GM23338 (cell line): ENCODE data around the gene PITX1. TPM values are rescaled to one million over a fixed set of nuclear protein-coding genes. Genes with fewer than 3 reads are reported as not detected.

Source experiments
- ATAC-seq: fragments of 200-7000 bp; cut with Tn5 transposase; 3 replicates; pipeline ENCODE4 v1.9.1; 2020
- DNase-seq: peaks from one replicate; pipeline ENCODE4 v3.0.0-alpha.2; 2015; ENCODE audit warnings: low spot score
- H2AFZ ChIP-seq: fragments of 200-600 bp; sonication (generic); 2 replicates; pipeline ENCODE4 v1.8.0; 2016; ENCODE audit warnings: antibody characterized with exemption, mild to moderate bottlenecking, moderate library complexity
- H3F3A ChIP-seq: fragments of 200-600 bp; sonication (generic); replicated peaks from 2 replicates; pipeline ENCODE4 v1.8.0; 2017; ENCODE audit warnings: antibody characterized with exemption, mixed run types, low read depth
- H3K27ac ChIP-seq: fragments of 200-600 bp; sonication (generic); 2 replicates; pipeline ENCODE4 v1.6.1; 2016; ENCODE audit warnings: low read depth
- H3K27me3 ChIP-seq: fragments of 200-600 bp; sonication (generic); 2 replicates; pipeline ENCODE4 v1.8.0; 2016; ENCODE audit warnings: mild to moderate bottlenecking, mixed run types, moderate library complexity; ENCODE audit not compliant: insufficient read depth
- H3K36me3 ChIP-seq: fragments of 200-600 bp; sonication (generic); 2 replicates; pipeline ENCODE4 v1.8.0; 2016; ENCODE audit warnings: mild to moderate bottlenecking; ENCODE audit not compliant: insufficient read depth
- H3K4me1 ChIP-seq: fragments of 200-600 bp; sonication (generic); 2 replicates; pipeline ENCODE4 v1.8.0; 2016; ENCODE audit warnings: mild to moderate bottlenecking, moderate library complexity; ENCODE audit not compliant: insufficient read depth
- H3K4me2 ChIP-seq: fragments of 200-600 bp; sonication (generic); 2 replicates; pipeline ENCODE4 v1.7.1; 2017; ENCODE audit warnings: mixed run types
- H3K4me3 ChIP-seq: fragments of 200-600 bp; sonication (generic); 2 replicates; pipeline ENCODE4 v1.6.1; 2016; ENCODE audit warnings: mixed run types
- H3K79me2 ChIP-seq: fragments of 200-600 bp; sonication (generic); replicated peaks from 2 replicates; pipeline ENCODE4 v1.8.0; 2017; ENCODE audit warnings: mild to moderate bottlenecking; ENCODE audit not compliant: insufficient read depth
- H3K9me2 ChIP-seq: fragments of 200-600 bp; sonication (generic); 2 replicates; pipeline ENCODE4 v1.8.0; 2017; ENCODE audit not compliant: insufficient read depth
- H4K20me1 ChIP-seq: fragments of 200-600 bp; sonication (generic); replicated peaks from 2 replicates; pipeline ENCODE4 v1.8.0; 2017; ENCODE audit warnings: mild to moderate bottlenecking; ENCODE audit not compliant: insufficient read depth
- H3K27ac Mint-ChIP-seq: 2 replicates; pipeline ENCODE4 v1.8.0; 2020; ENCODE audit warnings: inconsistent platforms, mild to moderate bottlenecking, moderate library complexity, mixed read lengths
- H3K27me3 Mint-ChIP-seq: 3 replicates; pipeline ENCODE4 v1.8.0; 2022; ENCODE audit warnings: low read depth, mild to moderate bottlenecking, moderate library complexity, mixed read lengths, inconsistent platforms; ENCODE audit not compliant: insufficient read depth, poor library complexity
- H3K36me3 Mint-ChIP-seq: 3 replicates; pipeline ENCODE4 v1.8.0; 2021; ENCODE audit warnings: low read depth, mild to moderate bottlenecking, inconsistent platforms, moderate library complexity, mixed read lengths
- H3K4me1 Mint-ChIP-seq: 3 replicates; pipeline ENCODE4 v1.8.0; 2020; ENCODE audit warnings: mild to moderate bottlenecking, inconsistent platforms, mixed read lengths
- H3K4me3 Mint-ChIP-seq: 3 replicates; pipeline ENCODE4 v1.8.0; 2021; ENCODE audit warnings: moderate library complexity, mild to moderate bottlenecking, inconsistent platforms, mixed read lengths
- H3K9me3 Mint-ChIP-seq: 3 replicates; pipeline ENCODE4 v1.8.0; 2020; ENCODE audit warnings: moderate library complexity, mild to moderate bottlenecking, inconsistent platforms, mixed read lengths
- CREB1 ChIP-seq: fragments of 250-450 bp; sonication (Bioruptor Pico); IDR thresholded peaks from 2 replicates; pipeline ENCODE4 v1.5.0; 2020; ENCODE audit warnings: low read depth, mild to moderate bottlenecking, moderate library complexity
- CTCF ChIP-seq, 2 experiments: fragments of 200-600 bp in 1 of 2; sonication (generic) in 1 of 2; conservative IDR thresholded peaks; 2 replicates each; pipeline versions ENCODE4 v1.5.1 to v1.6.1; 2016 to 2017; ENCODE audit warnings: antibody characterized with exemption in 2 of 2, low read depth in 2 of 2, mild to moderate bottlenecking in 2 of 2, moderate library complexity in 1 of 2
- EZH2 ChIP-seq: fragments of 200-600 bp; sonication (generic); IDR thresholded peaks from one replicate; pipeline ENCODE4 v1.8.0; 2017; ENCODE audit warnings: antibody characterized with exemption, mild to moderate bottlenecking, low read depth; ENCODE audit not compliant: unreplicated experiment
- EZH2phosphoT487 ChIP-seq: fragments of 200-600 bp; sonication (generic); IDR thresholded peaks from one replicate; pipeline ENCODE4 v1.8.1; 2018; ENCODE audit warnings: antibody characterized with exemption; ENCODE audit not compliant: unreplicated experiment
- JUNB ChIP-seq: IDR thresholded peaks from one replicate; pipeline ENCODE4 v1.6.1; 2016; ENCODE audit warnings: antibody characterized with exemption; ENCODE audit not compliant: unreplicated experiment
- NANOG ChIP-seq: IDR thresholded peaks from 2 replicates; pipeline ENCODE4 v1.6.1; 2016; ENCODE audit warnings: antibody characterized with exemption, borderline replicate concordance
- POLR2AphosphoS5 ChIP-seq: IDR thresholded peaks from 2 replicates; pipeline ENCODE4 v1.6.1; 2016; ENCODE audit warnings: antibody characterized with exemption, low read depth
- STAT1 ChIP-seq: IDR thresholded peaks from one replicate; pipeline ENCODE4 v1.6.1; 2016; ENCODE audit warnings: antibody characterized with exemption; ENCODE audit not compliant: unreplicated experiment
- ZNF114 ChIP-seq: fragments of 250-450 bp; sonication (Bioruptor Pico); IDR thresholded peaks from 2 replicates; pipeline ENCODE4 v1.5.0; 2020; ENCODE audit warnings: mild to moderate bottlenecking, moderate library complexity
- ZNF331 ChIP-seq: fragments of 250-450 bp; sonication (Bioruptor Pico); IDR thresholded peaks from 2 replicates; pipeline ENCODE4 v1.5.0; 2020; ENCODE audit warnings: low read depth, mild to moderate bottlenecking, moderate library complexity
- polyA plus RNA-seq: library from polyadenylated mRNA; unstranded; fragments of >200 nt; fragmentation: Nextera tagmentation; extraction: Ambion mirVana; gene quantifications from 2 replicates; pipeline ENCODE4 v1.2.1, GENCODE V29; 2016
- total RNA-seq: library from RNA; depleted of rRNA; stranded (reverse); fragments of >200 nt; shearing (Covaris generic); gene quantifications from 2 replicates; pipeline ENCODE4 v1.2.3, GENCODE V29; 2014
- TF ChIP-seq, protein P1 (sequence below): fragments of 250-450 bp; sonication (Bioruptor Pico); IDR thresholded peaks from 2 replicates; pipeline ENCODE4 v1.5.0; 2020; ENCODE audit warnings: mild to moderate bottlenecking, moderate library complexity
- TF ChIP-seq, protein P2 (sequence below): IDR thresholded peaks from 2 replicates; pipeline ENCODE4 v1.6.1; 2016; ENCODE audit warnings: antibody characterized with exemption
- TF ChIP-seq, protein P3 (sequence below): IDR thresholded peaks from one replicate; pipeline ENCODE4 v1.6.1; 2018; ENCODE audit warnings: antibody characterized with exemption; ENCODE audit not compliant: unreplicated experiment

Gene PITX1
- total and polyA plus RNA-seq, 2 experiments from 2014 or later = not detected

GRCh38 chr5:135007305-135007704 lies 26.7 kb downstream of the PITX1 start:
- Histone ChIP-seq H3K27ac (no peak overlapping the region), H2AFZ (no peak overlapping the region), H3K9me2 (no peaks in the 10 kb centered on the region), H3F3A (no peaks in the 10 kb centered on the region), H3K4me3 (no peak overlapping the region), H3K4me2 (no peak overlapping the region), H3K36me3 (no peaks in the 10 kb centered on the region), H3K4me1 (no peaks in the 10 kb centered on the region), H3K79me2 (no peaks in the 10 kb centered on the region), H4K20me1 (no peaks in the 10 kb centered on the region), H3K27me3 (no peaks in the 10 kb centered on the region)
- H3K4me3 Mint-ChIP-seq = no peak overlapping the region
- H3K4me1 Mint-ChIP-seq = no peaks in the 10 kb centered on the region; the same call in 2 of the 3 replicates
- no peaks in the 10 kb centered on the region; the same call in 2 of the 3 replicates for H3K36me3 Mint-ChIP-seq
- H3K27me3 Mint-ChIP-seq = peaks cover 15% of the 10 kb centered on the region
- H3K27ac Mint-ChIP-seq = no peak overlapping the region
- H3K9me3 Mint-ChIP-seq = no peaks in the 10 kb centered on the region
- TF ChIP-seq POLR2AphosphoS5 = no peak
- no peak for TF ChIP-seq NANOG
- no peak for TF ChIP-seq ZNF114
- no peak for TF ChIP-seq STAT1
- no peak for TF ChIP-seq JUNB
- no peak for TF ChIP-seq ZNF331 (CRISPR knock-in tag)
- no peak for TF ChIP-seq EZH2
- TF ChIP-seq, protein P1, sequence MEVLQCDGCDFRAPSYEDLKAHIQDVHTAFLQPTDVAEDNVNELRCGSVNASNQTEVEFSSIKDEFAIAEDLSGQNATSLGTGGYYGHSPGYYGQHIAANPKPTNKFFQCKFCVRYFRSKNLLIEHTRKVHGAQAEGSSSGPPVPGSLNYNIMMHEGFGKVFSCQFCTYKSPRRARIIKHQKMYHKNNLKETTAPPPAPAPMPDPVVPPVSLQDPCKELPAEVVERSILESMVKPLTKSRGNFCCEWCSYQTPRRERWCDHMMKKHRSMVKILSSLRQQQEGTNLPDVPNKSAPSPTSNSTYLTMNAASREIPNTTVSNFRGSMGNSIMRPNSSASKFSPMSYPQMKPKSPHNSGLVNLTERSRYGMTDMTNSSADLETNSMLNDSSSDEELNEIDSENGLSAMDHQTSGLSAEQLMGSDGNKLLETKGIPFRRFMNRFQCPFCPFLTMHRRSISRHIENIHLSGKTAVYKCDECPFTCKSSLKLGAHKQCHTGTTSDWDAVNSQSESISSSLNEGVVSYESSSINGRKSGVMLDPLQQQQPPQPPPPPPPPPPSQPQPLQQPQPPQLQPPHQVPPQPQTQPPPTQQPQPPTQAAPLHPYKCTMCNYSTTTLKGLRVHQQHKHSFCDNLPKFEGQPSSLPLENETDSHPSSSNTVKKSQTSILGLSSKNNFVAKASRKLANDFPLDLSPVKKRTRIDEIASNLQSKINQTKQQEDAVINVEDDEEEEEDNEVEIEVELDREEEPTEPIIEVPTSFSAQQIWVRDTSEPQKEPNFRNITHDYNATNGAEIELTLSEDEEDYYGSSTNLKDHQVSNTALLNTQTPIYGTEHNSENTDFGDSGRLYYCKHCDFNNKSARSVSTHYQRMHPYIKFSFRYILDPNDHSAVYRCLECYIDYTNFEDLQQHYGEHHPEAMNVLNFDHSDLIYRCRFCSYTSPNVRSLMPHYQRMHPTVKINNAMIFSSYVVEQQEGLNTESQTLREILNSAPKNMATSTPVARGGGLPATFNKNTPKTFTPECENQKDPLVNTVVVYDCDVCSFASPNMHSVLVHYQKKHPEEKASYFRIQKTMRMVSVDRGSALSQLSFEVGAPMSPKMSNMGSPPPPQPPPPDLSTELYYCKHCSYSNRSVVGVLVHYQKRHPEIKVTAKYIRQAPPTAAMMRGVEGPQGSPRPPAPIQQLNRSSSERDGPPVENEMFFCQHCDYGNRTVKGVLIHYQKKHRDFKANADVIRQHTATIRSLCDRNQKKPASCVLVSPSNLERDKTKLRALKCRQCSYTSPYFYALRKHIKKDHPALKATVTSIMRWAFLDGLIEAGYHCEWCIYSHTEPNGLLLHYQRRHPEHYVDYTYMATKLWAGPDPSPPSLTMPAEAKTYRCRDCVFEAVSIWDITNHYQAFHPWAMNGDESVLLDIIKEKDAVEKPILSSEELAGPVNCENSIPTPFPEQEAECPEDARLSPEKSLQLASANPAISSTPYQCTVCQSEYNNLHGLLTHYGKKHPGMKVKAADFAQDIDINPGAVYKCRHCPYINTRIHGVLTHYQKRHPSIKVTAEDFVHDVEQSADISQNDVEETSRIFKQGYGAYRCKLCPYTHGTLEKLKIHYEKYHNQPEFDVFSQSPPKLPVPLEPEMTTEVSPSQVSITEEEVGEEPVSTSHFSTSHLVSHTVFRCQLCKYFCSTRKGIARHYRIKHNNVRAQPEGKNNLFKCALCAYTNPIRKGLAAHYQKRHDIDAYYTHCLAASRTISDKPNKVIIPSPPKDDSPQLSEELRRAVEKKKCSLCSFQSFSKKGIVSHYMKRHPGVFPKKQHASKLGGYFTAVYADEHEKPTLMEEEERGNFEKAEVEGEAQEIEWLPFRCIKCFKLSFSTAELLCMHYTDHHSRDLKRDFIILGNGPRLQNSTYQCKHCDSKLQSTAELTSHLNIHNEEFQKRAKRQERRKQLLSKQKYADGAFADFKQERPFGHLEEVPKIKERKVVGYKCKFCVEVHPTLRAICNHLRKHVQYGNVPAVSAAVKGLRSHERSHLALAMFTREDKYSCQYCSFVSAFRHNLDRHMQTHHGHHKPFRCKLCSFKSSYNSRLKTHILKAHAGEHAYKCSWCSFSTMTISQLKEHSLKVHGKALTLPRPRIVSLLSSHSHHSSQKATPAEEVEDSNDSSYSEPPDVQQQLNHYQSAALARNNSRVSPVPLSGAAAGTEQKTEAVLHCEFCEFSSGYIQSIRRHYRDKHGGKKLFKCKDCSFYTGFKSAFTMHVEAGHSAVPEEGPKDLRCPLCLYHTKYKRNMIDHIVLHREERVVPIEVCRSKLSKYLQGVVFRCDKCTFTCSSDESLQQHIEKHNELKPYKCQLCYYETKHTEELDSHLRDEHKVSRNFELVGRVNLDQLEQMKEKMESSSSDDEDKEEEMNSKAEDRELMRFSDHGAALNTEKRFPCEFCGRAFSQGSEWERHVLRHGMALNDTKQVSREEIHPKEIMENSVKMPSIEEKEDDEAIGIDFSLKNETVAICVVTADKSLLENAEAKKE = no peak
- TF ChIP-seq, protein P2, sequence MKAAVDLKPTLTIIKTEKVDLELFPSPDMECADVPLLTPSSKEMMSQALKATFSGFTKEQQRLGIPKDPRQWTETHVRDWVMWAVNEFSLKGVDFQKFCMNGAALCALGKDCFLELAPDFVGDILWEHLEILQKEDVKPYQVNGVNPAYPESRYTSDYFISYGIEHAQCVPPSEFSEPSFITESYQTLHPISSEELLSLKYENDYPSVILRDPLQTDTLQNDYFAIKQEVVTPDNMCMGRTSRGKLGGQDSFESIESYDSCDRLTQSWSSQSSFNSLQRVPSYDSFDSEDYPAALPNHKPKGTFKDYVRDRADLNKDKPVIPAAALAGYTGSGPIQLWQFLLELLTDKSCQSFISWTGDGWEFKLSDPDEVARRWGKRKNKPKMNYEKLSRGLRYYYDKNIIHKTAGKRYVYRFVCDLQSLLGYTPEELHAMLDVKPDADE = no peak
- TF ChIP-seq, protein P3, sequence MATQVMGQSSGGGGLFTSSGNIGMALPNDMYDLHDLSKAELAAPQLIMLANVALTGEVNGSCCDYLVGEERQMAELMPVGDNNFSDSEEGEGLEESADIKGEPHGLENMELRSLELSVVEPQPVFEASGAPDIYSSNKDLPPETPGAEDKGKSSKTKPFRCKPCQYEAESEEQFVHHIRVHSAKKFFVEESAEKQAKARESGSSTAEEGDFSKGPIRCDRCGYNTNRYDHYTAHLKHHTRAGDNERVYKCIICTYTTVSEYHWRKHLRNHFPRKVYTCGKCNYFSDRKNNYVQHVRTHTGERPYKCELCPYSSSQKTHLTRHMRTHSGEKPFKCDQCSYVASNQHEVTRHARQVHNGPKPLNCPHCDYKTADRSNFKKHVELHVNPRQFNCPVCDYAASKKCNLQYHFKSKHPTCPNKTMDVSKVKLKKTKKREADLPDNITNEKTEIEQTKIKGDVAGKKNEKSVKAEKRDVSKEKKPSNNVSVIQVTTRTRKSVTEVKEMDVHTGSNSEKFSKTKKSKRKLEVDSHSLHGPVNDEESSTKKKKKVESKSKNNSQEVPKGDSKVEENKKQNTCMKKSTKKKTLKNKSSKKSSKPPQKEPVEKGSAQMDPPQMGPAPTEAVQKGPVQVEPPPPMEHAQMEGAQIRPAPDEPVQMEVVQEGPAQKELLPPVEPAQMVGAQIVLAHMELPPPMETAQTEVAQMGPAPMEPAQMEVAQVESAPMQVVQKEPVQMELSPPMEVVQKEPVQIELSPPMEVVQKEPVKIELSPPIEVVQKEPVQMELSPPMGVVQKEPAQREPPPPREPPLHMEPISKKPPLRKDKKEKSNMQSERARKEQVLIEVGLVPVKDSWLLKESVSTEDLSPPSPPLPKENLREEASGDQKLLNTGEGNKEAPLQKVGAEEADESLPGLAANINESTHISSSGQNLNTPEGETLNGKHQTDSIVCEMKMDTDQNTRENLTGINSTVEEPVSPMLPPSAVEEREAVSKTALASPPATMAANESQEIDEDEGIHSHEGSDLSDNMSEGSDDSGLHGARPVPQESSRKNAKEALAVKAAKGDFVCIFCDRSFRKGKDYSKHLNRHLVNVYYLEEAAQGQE = no peak
- no peak for TF ChIP-seq EZH2phosphoT487
- TF ChIP-seq CTCF (conservative IDR thresholded peaks at IDR 0.05; ENCODE audit: low read depth in 2 of 2) = no peak
- TF ChIP-seq CREB1 = no peak
- ATAC-seq (no peak), DNase-seq (no peak)
